CD4-positive, alpha-beta T cell treated with Interleukin-4 for 1 hour (primary cell): Measurements from ENCODE around the gene IL4.
A peak's percentile ranks its signal among the peaks of the same experiment; 100 is the strongest.

ENCODE experiments used
- DNase-seq, 2 donors: peaks; one replicate each; pipeline ENCODE4 v3.0.0-alpha.2; 2020 to 2022

IL4 gene

DNA sequence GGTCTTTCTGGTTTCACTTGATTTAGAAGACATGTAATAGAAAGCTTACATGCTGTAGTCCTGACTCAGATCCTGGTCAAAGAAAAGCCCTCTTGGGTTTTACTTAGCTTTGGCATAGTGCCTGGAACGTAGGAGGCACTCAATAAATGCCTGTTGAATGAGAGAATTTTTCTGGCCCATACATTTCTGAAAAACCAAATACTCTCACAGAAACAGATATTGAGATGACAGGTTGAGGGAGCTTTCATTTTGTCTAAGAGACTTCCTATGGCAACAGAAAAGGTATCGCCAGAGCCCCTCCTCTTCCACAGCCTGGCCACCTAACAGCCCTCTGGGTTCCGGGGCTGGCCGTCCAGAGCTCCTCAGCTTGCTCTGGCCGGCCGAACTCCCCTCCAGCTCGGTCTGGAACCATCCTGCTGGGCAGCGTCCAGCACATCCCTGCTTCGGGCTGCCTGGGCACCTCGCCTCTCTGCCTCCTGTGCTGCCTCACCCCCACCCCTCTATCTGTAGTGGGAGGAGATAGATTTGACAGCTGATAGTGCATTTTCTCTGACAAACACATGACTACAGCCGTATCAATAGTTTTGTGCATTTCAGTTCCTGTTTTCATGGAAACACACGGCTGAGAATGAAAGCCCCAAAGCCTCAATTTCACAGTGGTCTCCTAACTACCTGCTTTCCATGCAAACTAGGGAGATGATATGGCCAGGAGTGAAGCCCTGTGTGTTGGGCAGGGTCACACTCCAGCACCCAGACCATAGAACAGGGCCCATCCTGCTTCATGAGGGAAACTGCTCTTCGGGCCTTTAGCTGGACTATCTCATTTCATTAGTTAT is 1.1 kb downstream of the IL4 start:
- DNase-seq, result peak in 1 of 2 donors; percentile 25

GRCh38 chr5:132675936-132676689 is 2.3 kb downstream of the IL4 start:
- DNase-seq, result no peak

DNA sequence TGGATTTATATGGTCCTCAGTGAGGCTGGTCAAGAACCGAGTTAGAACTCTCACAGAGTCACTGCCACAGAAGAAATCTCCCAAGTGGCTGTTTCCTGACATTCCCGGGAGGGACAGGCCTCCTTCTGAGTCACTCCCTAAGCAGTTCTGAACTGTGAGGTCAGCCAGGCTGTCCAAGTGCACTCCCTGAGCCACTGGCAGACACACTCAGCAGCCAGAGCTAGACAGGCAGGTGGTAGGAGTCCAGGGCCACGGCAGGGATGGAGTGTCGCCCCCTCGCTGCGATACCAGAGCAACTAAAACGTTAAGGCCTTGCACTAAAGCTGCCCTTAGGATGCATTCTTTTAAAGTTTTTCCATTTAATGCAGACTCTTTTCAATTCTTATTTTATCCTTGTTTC is 3.4 kb downstream of the IL4 start:
- no peak for DNase-seq

DNA sequence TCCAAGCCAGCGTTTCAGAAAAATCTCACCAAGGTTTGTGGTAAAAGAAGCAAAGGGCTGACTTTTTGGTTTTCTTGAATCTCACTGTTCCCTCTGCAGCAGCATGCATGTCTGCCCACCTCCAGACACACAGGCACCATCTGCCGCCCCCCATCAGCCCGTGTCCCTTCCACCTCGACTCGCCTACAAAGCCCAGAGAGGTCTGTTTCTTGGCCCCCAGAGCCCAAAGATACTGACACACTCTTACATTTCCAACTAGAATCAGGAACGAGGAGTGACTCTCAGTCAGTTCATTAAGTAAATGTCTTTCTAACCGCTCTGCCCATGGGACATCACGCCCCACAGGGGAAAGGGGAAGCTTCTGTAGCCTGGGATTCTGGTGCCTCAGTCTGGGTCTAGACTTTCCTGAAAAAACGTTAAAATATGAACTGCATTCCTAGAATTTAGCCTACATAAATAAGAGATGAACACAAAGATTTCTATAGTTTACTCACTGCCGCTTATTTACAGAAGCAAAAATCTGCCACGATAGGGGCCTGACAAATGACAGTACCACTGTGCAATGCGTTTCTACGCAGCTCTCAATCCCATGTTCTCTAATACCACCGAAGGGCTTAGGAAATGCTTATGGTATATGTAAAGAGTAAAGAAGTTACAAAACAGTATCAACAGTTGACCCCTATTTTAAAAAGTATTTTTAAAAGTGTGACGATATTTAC is 4.1 kb downstream of the IL4 start:
- DNase-seq, result no peak

DNA sequence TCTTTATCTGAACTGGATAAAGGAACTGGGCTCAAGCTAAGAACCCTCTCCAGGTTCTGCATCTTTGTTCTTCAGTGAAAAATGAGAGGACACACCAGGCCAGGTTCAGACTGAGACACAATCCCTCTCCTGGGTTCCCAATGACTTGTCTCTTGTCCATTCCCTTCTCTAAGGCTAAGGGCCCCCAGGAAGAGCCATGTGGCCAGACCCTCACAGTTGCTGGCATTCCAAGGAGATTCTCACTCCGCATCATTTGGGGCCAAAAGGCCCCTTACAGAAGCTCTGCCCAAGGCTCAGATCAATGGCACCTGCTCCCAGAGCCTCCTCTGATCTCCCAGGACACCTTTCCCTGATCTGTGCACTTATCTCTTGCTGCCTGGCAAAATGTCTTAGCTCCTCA is 4.9 kb downstream of the IL4 start:
- DNase-seq, result no peak

DNA sequence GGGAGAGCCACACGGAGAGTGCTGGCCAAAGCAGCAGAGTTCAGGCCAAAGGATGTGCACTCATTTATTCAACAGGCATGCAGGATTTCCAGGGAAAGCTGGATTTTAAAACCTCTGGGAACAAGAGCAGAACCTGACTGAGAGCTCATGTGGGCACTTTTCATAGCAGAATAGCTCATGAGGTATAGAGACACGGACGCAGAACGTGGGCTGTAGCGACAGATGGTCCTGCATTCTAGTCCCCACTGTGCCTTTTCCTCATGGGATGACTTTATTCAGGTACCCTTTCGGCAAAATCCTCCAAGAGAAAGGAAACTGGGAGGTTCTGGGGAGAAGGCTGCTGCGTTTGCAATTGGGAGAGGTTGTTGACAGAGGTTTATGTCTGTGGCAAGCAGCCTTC is 5.4 kb downstream of the IL4 start:
- DNase-seq, result no peak

- DNase-seq, result no peak
Measured at GRCh38 chr5:132679717-132680380, 6.1 kb downstream of the IL4 start.

- DNase-seq, result no peak
Measured at GRCh38 chr5:132680780-132681475, 7.1 kb downstream of the IL4 start.

DNA sequence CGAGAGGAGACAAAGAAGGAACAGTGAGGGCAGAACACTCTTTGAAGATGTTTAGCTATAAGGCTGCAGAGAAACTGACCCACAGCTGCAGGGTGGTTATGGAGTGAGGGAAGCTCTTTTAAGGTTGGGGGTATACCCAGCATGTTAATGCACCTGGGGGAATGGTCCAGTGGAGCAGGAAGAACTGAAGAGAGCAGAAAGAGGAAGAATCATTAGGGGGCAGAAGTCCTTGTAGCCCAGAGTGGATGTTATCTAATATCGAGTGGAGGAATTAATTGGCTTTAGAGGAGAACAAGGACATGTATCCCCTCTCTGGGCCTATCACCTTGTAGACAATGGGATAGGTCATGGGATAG is 7.7 kb downstream of the IL4 start:
- DNase-seq, result no peak

GRCh38 chr5:132681983-132682382 is 8.2 kb downstream of the IL4 start:
- DNase-seq, result no peak

DNA sequence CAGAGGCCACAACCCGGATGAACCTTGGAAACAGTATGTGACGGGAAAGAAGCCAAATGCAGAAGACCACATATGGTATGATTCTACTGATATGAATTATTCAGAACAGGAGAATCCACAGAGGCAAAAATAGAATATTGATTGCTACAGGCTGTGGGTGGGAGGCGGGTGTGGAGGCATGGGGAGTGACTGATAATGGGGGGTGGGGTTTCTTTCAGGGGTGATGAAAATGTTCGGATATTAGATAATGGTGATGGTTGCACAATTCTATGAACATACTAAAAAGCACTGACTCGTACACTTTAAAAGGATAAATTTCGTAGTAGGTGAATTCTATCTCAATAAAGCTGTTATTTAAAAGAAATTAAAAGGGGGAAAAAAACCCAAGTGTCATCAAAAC is 10.7 kb downstream of the IL4 start:
- DNase-seq, result no peak

DNA sequence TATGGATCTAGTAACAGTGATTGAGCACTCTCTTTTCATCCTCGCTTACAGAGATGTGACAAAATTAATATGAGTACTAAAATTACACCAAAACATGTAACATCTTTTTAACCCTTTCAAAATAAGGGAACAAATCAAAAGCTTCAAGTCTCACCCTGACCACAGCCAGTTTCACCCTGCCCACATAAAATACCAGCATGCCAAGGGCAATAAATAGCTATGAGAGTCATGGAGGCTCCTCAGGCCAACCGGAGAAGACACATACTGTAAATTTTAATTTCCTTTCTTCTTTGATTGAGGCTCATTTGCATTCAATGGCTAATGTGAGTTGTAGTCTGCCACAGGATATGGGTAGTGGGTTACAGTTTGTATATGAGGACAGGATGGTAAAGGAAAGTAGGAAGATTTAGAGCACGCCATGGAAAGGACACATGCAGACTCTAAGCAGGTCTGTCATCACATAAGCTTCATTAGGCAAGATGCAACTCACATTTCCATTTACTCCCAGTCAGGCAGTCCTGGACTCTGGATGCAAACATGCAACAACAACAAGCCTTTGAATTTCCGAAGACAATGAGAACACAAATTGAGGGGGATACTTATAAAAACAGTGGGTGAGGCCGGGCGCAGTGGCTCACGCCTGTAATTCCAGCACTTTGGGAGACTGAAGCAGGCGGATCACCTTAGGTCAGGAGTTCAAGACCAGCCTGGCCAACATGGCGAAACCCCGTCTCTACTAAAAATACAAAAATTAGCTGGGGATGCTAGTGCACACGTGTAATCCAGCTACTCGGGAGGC is 11.3 kb downstream of the IL4 start:
- DNase-seq, result no peak

DNA sequence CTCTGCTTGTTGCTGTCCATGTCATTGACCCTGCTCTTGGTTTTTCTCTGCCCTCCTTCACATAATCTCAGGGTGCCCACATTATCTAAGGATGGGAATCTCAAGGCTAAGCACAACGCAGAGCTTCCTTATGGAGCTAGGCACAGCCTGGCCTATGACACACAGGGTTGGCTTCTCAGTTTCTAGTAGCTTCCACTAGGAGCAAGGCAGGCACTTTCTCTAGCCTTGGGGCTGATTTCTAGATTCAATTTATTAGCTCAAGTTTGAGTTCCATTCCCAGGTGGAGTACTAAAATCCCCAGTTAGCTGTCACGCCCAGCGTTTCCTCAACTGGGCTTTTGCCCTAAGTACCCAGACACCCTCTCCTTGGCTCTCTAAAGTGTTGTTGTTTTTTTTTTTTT is 12.4 kb downstream of the IL4 start:
- no peak for DNase-seq

DNA sequence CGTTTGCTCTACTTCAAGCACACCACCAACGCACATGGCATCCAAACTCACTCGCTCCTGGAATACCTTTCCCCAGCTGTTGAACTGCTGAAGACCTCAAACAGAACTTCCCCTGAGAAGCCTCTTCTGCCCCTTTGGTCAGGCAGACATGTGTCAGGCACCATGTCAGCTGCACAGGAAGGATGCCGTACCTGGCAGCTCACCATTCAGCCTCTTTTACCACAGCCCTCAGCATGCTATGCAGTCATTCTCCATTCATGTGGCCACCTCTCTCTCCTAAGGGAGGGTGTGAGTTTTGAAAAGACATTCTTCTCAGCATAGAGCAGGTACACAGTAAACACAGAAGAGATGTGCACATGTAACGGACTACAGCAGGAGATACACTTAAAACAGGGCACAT is 14.2 kb downstream of the IL4 start:
- peak in 1 of 2 donors; percentile 39 for DNase-seq

GRCh38 chr5:132688536-132689339 is 14.9 kb downstream of the IL4 start:
- peak in 1 of 2 donors; percentile 55 for DNase-seq

DNA sequence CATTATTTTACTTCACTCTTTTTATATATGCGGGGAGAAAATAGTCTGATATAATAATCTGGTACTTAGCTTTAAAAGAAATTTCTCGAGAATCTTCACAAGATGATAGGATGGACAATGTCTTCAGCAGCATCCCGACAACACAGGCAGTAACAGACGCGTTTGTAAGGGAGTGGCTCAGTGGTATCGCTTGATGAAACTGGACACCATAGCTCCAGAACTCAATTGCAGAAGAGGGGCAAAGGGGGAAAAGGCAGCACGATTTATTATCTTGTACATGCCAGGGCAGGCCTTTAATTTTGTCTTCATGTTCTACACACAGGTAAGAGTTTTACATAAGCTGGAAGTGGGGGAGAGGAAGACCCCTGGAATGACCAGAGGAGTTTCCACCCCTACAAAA is 15.7 kb downstream of the IL4 start:
- no peak for DNase-seq

DNA sequence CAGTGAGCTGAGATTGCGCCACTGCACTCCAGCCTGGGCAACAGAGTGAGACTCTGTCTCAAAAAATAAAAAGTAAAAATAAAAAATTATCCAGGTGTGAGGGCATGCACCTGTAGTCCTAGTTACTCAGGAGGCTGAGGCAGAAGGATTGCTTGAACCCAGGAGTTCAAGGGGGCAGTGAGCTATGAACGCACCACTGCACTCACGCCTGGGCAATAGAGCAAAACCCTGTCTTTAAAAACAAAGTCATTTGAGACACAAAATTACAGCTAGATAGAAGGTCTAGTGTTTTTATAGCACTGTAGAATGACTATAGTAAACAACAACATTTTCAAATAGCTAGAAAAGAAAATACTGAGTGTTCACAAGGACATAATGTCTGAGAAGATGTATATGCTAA is 16.4 kb downstream of the IL4 start:
- no peak for DNase-seq

GRCh38 chr5:132691755-132692631 is 18.2 kb downstream of the IL4 start:
- DNase-seq, result peak in 1 of 2 donors; percentile 27

DNA sequence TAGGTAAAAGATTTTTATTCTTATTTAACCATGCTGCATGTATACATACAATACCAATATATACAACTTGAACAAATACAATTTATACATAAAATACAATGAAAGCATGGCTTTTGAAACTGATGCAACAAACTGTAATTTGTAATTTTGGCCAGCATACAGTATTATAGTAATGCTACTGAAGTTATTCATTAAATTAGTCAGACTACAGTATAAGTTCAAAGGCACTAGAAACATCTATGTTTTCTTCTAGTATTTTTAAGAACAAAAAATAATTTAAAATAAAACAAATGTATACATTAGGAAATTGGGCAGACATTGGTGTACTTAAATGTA is 18.8 kb downstream of the IL4 start:
- DNase-seq, result no peak

DNA sequence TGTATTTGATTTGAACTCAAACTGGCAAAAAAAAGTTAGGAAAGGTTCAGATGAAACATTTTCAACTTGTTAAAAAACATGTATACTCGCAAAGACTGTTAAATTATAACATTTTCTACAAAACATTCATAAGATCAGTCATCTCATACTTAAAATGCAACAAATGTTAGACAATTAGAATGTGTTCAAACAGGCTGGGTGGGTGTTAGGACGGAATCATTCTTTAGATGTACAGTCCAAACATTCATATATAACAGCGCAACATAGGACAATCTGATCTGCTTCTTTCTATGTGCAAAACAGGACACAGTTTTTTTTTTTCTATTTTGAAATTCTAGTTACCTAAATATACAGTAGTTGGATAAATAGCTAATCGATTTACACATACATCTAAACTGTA is 22.2 kb downstream of the IL4 start:
- DNase-seq, result no peak
